IMR-90 (cell line): ENCODE data around the gene SOCS2.

ENCODE experiments used
- CEBPB ChIP-seq: IDR thresholded peaks from 2 replicates; pipeline ENCODE4 v1.6.1; 2012; ENCODE audit warnings: low read depth, low read length, improper control_type of control experiment
- FOS ChIP-seq: fragments of 150-350 bp; IDR thresholded peaks from 2 replicates; pipeline ENCODE4 v1.6.1; 2016; ENCODE audit warnings: low read depth, low read length
- MAFK ChIP-seq: IDR thresholded peaks from 2 replicates; pipeline ENCODE4 v1.6.1; 2012; ENCODE audit warnings: low read depth, low read length, improper control_type of control experiment
- MAZ ChIP-seq: IDR thresholded peaks from 2 replicates; pipeline ENCODE4 v1.6.1; 2012; ENCODE audit warnings: low read depth, mild to moderate bottlenecking, low read length, improper control_type of control experiment, moderate library complexity, borderline replicate concordance
- MXI1 ChIP-seq: IDR thresholded peaks from 2 replicates; pipeline ENCODE4 v1.6.1; 2012; ENCODE audit warnings: low read depth, mild to moderate bottlenecking, low read length, moderate library complexity, borderline replicate concordance
- NFE2L2 ChIP-seq: fragments of 150-350 bp; IDR thresholded peaks from 2 replicates; pipeline ENCODE4 v1.6.1; 2016; ENCODE audit warnings: low read depth, mild to moderate bottlenecking, low read length
- POLR2A ChIP-seq: IDR thresholded peaks from 2 replicates; pipeline ENCODE4 v1.6.1; 2012; ENCODE audit warnings: mild to moderate bottlenecking, low read depth, low read length
- RAD21 ChIP-seq: IDR thresholded peaks from 2 replicates; pipeline ENCODE4 v1.6.1; 2012; ENCODE audit warnings: low read length, improper control_type of control experiment
- RFX5 ChIP-seq: IDR thresholded peaks from 2 replicates; pipeline ENCODE4 v1.8.0; 2012; ENCODE audit warnings: low read depth, mild to moderate bottlenecking, low read length, moderate library complexity
- SMC3 ChIP-seq: fragments of 150-350 bp; IDR thresholded peaks from 2 replicates; pipeline ENCODE4 v1.6.1; 2016; ENCODE audit warnings: low read depth, mild to moderate bottlenecking, antibody characterized with exemption, low read length, moderate library complexity
- TF ChIP-seq, protein P1 (sequence below): conservative IDR thresholded peaks from 2 replicates; pipeline ENCODE4 v1.5.1; 2012; ENCODE audit warnings: mild to moderate bottlenecking, low read depth, low read length, improper control_type of control experiment
- TF ChIP-seq, protein P2 (sequence below): fragments of 150-350 bp; IDR thresholded peaks from 2 replicates; pipeline ENCODE4 v1.6.1; 2016; ENCODE audit warnings: low read depth, mild to moderate bottlenecking, low read length, moderate library complexity, borderline replicate concordance
- TF ChIP-seq, protein P3 (sequence below): fragments of 150-350 bp; IDR thresholded peaks from 2 replicates; pipeline ENCODE4 v1.6.1; 2017; ENCODE audit warnings: mild to moderate bottlenecking, antibody characterized with exemption, low read length, low read depth

DNA sequence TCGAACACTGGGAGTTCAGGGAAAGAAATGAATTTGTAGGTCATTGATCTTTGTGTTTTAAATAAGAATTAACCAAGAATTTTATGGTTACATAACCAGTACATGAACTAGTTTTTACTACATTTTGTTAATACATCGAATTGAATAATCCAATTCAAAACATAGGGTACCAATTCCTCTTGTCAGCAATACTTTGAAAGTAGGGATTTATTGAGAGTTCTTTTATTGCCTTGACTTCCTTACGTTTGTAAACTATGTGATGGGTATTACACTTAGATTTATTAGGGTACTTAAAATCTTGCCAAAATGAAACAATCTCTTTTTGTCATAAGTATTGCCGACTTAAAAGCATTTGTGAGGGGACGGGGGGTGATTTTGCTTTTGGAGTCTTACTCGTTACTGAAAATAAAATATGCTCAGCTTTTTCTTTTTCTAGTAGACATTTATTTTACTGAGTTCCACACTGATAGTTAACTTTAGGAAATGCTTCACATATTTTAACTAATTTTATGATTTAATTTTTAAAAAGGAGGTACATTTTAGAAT is 22.4 kb downstream of the SOCS2 start:
- TF ChIP-seq, protein P1, sequence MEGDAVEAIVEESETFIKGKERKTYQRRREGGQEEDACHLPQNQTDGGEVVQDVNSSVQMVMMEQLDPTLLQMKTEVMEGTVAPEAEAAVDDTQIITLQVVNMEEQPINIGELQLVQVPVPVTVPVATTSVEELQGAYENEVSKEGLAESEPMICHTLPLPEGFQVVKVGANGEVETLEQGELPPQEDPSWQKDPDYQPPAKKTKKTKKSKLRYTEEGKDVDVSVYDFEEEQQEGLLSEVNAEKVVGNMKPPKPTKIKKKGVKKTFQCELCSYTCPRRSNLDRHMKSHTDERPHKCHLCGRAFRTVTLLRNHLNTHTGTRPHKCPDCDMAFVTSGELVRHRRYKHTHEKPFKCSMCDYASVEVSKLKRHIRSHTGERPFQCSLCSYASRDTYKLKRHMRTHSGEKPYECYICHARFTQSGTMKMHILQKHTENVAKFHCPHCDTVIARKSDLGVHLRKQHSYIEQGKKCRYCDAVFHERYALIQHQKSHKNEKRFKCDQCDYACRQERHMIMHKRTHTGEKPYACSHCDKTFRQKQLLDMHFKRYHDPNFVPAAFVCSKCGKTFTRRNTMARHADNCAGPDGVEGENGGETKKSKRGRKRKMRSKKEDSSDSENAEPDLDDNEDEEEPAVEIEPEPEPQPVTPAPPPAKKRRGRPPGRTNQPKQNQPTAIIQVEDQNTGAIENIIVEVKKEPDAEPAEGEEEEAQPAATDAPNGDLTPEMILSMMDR: no peak
- TF ChIP-seq POLR2A (no peak), RFX5 (no peak), MXI1 (no peak), SMC3 (no peak), MAZ (no peak), RAD21 (no peak), NFE2L2 (no peak), FOS (no peak), MAFK (0 out of 2 replicates have a peak, but pooled peaks have one; percentile 12), CEBPB (no peak)
- TF ChIP-seq, protein P2, sequence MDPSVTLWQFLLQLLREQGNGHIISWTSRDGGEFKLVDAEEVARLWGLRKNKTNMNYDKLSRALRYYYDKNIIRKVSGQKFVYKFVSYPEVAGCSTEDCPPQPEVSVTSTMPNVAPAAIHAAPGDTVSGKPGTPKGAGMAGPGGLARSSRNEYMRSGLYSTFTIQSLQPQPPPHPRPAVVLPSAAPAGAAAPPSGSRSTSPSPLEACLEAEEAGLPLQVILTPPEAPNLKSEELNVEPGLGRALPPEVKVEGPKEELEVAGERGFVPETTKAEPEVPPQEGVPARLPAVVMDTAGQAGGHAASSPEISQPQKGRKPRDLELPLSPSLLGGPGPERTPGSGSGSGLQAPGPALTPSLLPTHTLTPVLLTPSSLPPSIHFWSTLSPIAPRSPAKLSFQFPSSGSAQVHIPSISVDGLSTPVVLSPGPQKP: no peak
- TF ChIP-seq, protein P3, sequence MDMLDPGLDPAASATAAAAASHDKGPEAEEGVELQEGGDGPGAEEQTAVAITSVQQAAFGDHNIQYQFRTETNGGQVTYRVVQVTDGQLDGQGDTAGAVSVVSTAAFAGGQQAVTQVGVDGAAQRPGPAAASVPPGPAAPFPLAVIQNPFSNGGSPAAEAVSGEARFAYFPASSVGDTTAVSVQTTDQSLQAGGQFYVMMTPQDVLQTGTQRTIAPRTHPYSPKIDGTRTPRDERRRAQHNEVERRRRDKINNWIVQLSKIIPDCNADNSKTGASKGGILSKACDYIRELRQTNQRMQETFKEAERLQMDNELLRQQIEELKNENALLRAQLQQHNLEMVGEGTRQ: no peak
